Esophagus squamous epithelium (tissue), 4 donors: ENCODE data around the gene CTTNBP2.

Source experiments
- CTCF ChIP-seq, 6 experiments: fragments of 450-650 bp in 4 of 6; fragments of 200-600 bp in 2 of 6; sonication (generic) in 2 of 6; IDR thresholded peaks; one replicate each; pipeline ENCODE4 v1.5.1; 2016 to 2019; ENCODE audit warnings: antibody characterized with exemption in 6 of 6, mild to moderate bottlenecking in 4 of 6, moderate library complexity in 4 of 6
- POLR2A ChIP-seq, 4 donors: fragments of 450-650 bp; IDR thresholded peaks; one replicate each; pipeline ENCODE4 v1.6.1; 2017; ENCODE audit warnings: antibody characterized with exemption in 4 of 4, mild to moderate bottlenecking in 4 of 4, moderate library complexity in 3 of 4

DNA sequence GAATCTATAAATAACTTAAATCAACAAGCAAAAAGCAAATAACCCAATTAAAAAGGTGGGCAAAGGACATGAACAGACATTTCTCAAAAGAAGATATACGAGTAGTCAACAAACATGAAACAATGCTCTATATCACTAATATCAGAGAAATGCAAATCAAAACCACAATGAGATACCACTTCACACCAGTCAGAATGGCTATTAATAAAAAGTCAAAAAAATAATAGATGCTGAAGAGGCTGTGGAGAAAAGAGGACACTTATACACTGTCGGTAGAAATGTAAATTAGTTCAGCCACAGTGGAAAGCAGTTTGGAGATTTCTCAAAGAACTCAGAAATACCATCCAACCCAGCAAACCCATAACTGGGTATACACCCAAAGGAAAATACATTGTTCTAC, 70.6 kb downstream of the CTTNBP2 start:
- TF ChIP-seq CTCF (IDR thresholded peaks at IDR 0.05), result no peak
- TF ChIP-seq POLR2A (IDR thresholded peaks at IDR 0.05), result no peak
